ENCODE results near the gene UBE2R2. TPM values are rescaled to one million over a fixed set of nuclear protein-coding genes. Genes with fewer than 3 reads are reported as not detected.
"Not testable (repeated sequence)": the region's sequence is repeated elsewhere in the genome, so short reads cannot be mapped to it uniquely, and the experiment has no call there.

Gene UBE2R2
- total RNA-seq, 1 experiment from 2014 or later = 52.1 TPM

DNA sequence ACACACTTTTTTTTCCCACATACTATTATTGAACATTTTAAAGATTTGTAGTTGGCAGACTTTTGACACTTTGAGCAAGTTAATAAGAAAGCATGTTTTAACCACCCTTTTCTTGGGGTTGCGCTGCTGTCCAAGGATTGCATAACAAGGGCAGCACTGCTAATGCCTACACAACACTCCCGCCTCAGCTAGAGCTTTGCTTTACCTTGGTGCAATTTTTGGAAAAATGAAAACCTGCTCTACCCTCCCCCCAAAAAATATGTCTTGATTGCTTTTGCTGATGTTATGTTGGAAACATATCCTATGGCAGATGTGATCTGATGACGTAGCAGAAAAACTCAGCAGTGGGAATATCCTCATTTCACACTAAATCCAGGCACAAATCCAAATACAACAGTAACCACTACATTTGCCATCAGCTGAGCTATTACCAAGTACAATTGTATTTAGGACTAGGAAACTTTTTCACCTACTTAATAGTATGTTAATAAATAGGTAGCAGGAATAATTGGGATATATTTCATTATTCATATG lies 51.5 kb downstream of the UBE2R2 start:
- Histone ChIP-seq H4K5ac (ENCODE audit: insufficient read length, low read depth, low read length) (no peak overlapping the region), H4K8ac (replicated peaks; ENCODE audit: insufficient read length, low read depth, low read length) (no peak overlapping the region), H2BK120ac (ENCODE audit: low read depth, low read length, poor library complexity, severe bottlenecking) (no peak overlapping the region), H3K56ac (ENCODE audit: insufficient read length, low read depth, low read length) (no peak overlapping the region), H3K9me3 (ENCODE audit: control insufficient read depth, low read depth, low read length) (no peaks in the 10 kb centered on the region), H3K4ac (ENCODE audit: low read depth, low read length) (no peak overlapping the region), H2BK12ac (ENCODE audit: insufficient read length, low read depth, low read length) (no peak overlapping the region), H2AFZ (ENCODE audit: low read length) (no peak overlapping the region), H4K20me1 (ENCODE audit: control insufficient read depth, insufficient read depth, insufficient read length) (no peaks in the 10 kb centered on the region), H3K4me2 (ENCODE audit: insufficient read depth, insufficient read length, low read length) (no peak overlapping the region), H2BK20ac (ENCODE audit: low read depth, low read length, poor library complexity, severe bottlenecking) (no peak overlapping the region), H3K27ac (ENCODE audit: insufficient read length, low read depth, low read length) (no peak overlapping the region), H2BK15ac (ENCODE audit: low read depth, low read length) (no peak overlapping the region), H3K23ac (ENCODE audit: insufficient read length, low read depth, low read length) (no peak overlapping the region), H3T11ph (ENCODE audit: low read length) (no peak overlapping the region), H3K79me1 (ENCODE audit: insufficient read depth, low read depth, low read length, poor library complexity, severe bottlenecking) (peaks cover 2% of the 10 kb centered on the region), H3K14ac (ENCODE audit: insufficient read depth, low read length) (no peak overlapping the region), H2BK5ac (ENCODE audit: insufficient read length, low read length) (no peak overlapping the region), H2AK5ac (ENCODE audit: insufficient read length, low read length) (no peak overlapping the region), H3K4me1 (ENCODE audit: insufficient read depth, low read length) (no peaks in the 10 kb centered on the region), H3K23me2 (ENCODE audit: insufficient read length, low read depth, low read length, poor library complexity, severe bottlenecking) (no peaks in the 10 kb centered on the region), H3K18ac (ENCODE audit: insufficient read length, low read depth, low read length) (no peak overlapping the region), H3K9ac (ENCODE audit: extremely low read depth, insufficient read length, low read length) (no peak overlapping the region), H3K27me3 (ENCODE audit: insufficient read depth, low read length) (no peaks in the 10 kb centered on the region), H3K79me2 (ENCODE audit: insufficient read depth, low read length) (no peaks in the 10 kb centered on the region; the same call in 1 of the 2 replicates), H4K91ac (ENCODE audit: insufficient read length, low read depth, low read length) (no peak overlapping the region)
- H3K4me3 Mint-ChIP-seq = no peak overlapping the region
- peaks cover 4% of the 10 kb centered on the region in 2 experiments for H3K4me1 Mint-ChIP-seq
- TF ChIP-seq, protein P1, sequence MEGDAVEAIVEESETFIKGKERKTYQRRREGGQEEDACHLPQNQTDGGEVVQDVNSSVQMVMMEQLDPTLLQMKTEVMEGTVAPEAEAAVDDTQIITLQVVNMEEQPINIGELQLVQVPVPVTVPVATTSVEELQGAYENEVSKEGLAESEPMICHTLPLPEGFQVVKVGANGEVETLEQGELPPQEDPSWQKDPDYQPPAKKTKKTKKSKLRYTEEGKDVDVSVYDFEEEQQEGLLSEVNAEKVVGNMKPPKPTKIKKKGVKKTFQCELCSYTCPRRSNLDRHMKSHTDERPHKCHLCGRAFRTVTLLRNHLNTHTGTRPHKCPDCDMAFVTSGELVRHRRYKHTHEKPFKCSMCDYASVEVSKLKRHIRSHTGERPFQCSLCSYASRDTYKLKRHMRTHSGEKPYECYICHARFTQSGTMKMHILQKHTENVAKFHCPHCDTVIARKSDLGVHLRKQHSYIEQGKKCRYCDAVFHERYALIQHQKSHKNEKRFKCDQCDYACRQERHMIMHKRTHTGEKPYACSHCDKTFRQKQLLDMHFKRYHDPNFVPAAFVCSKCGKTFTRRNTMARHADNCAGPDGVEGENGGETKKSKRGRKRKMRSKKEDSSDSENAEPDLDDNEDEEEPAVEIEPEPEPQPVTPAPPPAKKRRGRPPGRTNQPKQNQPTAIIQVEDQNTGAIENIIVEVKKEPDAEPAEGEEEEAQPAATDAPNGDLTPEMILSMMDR (conservative IDR thresholded peaks at IDR 0.05) = no peak
- H3K27ac Mint-ChIP-seq = no peak overlapping the region
- no CpG with 5 or more reads among the region's 3 CpGs for WGBS (ENCODE audit: extremely low coverage, insufficient read length, low lambda C conversion rate)
- peaks cover 0 to 16% (median 6%) of the 10 kb centered on the region in 3 experiments; a peak in 4 of 7 replicates for H3K36me3 Mint-ChIP-seq (ENCODE audit: insufficient read depth in 1 of 3, low read depth in 3 of 3)
- DNase-seq = no peak
- H3K9me3 Mint-ChIP-seq = no peaks in the 10 kb centered on the region
- no peaks in the 10 kb centered on the region for H3K27me3 Mint-ChIP-seq (ENCODE audit: low read depth)

DNA sequence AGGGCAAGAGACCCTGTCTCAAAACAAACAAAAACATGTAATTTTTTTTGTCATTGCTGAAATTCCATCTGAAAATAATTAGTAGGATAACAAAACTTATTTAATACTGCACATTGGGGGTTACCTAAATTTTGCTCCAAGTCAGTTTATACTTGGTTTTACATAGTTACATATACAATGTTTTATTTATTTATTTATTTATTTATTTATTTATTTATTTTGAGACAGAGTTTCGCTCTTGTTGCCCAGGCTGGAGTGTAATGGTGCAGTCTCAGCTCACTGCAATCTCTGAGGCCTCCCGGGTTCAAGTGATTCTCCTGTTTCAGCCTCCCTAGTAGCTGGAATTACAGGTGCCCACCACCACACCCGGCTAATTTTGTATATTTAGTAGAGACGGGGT lies 52.3 kb downstream of the UBE2R2 start:
- not testable (repeated sequence) for H4K20me1 ChIP-seq (ENCODE audit: control insufficient read depth, insufficient read depth, insufficient read length); H2BK120ac ChIP-seq (ENCODE audit: low read depth, low read length, poor library complexity, severe bottlenecking); H4K5ac ChIP-seq (ENCODE audit: insufficient read length, low read depth, low read length); H3K4me2 ChIP-seq (ENCODE audit: insufficient read depth, insufficient read length, low read length); H3K56ac ChIP-seq (ENCODE audit: insufficient read length, low read depth, low read length); H3K4me3 Mint-ChIP-seq; H3K14ac ChIP-seq (ENCODE audit: insufficient read depth, low read length); H3K9me3 ChIP-seq (ENCODE audit: control insufficient read depth, low read depth, low read length); H2AFZ ChIP-seq (ENCODE audit: low read length); H3K23ac ChIP-seq (ENCODE audit: insufficient read length, low read depth, low read length); H3K9me3 Mint-ChIP-seq; H3K79me2 ChIP-seq (ENCODE audit: insufficient read depth, low read length); H2BK20ac ChIP-seq (ENCODE audit: low read depth, low read length, poor library complexity, severe bottlenecking); H4K8ac ChIP-seq (replicated peaks; ENCODE audit: insufficient read length, low read depth, low read length); H3K27me3 ChIP-seq (ENCODE audit: insufficient read depth, low read length); H4K91ac ChIP-seq (ENCODE audit: insufficient read length, low read depth, low read length); H3K4me1 Mint-ChIP-seq; H3K18ac ChIP-seq (ENCODE audit: insufficient read length, low read depth, low read length); H2BK15ac ChIP-seq (ENCODE audit: low read depth, low read length); H3K23me2 ChIP-seq (ENCODE audit: insufficient read length, low read depth, low read length, poor library complexity, severe bottlenecking); DNase-seq; H3T11ph ChIP-seq (ENCODE audit: low read length); H3K4ac ChIP-seq (ENCODE audit: low read depth, low read length); H2AK5ac ChIP-seq (ENCODE audit: insufficient read length, low read length); H3K9ac ChIP-seq (ENCODE audit: extremely low read depth, insufficient read length, low read length); H3K27ac Mint-ChIP-seq; H3K4me1 ChIP-seq (ENCODE audit: insufficient read depth, low read length); H2BK12ac ChIP-seq (ENCODE audit: insufficient read length, low read depth, low read length); H3K27me3 Mint-ChIP-seq (ENCODE audit: low read depth); H2BK5ac ChIP-seq (ENCODE audit: insufficient read length, low read length); H3K79me1 ChIP-seq (ENCODE audit: insufficient read depth, low read depth, low read length, poor library complexity, severe bottlenecking); H3K27ac ChIP-seq (ENCODE audit: insufficient read length, low read depth, low read length)
- peaks cover 0 to 10% (median 0%) of the 10 kb centered on the region in 3 experiments; a peak in 2 of 7 replicates for H3K36me3 Mint-ChIP-seq (ENCODE audit: insufficient read depth in 1 of 3, low read depth in 3 of 3)
- no CpG with 5 or more reads among the region's 4 CpGs for WGBS (ENCODE audit: extremely low coverage, insufficient read length, low lambda C conversion rate)
